RKO (cell line): ENCODE measurements around the gene KNDC1.
"Not testable (repeated sequence)": the region's sequence is repeated elsewhere in the genome, so short reads cannot be mapped to it uniquely, and the experiment has no call there.

Experiments used
- DNase-seq: peaks from one replicate; pipeline ENCODE4 v3.0.0-alpha.2; 2016; ENCODE audit warnings: low spot score

Gene KNDC1

DNA sequence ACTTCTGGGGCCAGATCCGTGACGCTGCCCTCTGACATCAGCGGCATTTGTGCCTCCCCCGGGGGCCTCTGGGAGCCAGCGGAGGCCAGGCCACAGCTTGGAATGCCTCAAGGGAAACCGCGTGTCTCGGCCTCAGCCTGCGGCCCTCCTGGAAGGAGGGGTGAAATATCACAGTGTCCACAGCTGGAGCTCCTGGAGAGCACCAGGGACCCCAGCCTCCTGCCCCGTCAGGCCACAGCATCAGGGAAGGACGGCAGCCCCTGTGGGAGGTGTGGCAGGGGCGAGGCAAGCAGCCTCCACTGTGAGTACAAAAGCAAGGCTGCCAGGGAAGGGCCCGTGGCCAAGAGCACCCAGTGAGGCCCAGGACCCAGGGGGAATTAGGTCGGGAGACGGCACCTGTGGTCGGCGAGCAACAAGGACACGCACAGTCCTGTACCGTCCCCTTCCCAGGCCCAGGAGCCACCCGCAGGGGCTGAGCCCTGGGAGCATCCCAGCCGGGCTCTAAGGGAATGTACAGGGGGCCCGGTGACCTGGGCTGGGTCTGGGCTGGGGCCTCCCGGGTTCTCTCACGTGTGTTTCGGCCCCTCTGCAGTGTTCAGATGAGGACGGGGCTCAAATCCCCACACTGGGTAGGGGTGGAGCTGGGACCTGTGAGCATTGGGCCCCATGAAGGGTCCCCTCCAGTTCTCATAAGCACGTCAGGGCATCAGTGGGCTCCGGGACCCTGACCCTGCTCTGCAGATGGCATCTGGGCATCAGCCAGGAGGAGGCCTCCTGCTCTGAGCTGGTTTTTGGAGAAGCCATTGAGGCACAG is 18.7 kb upstream of the KNDC1 start:
- no peak for DNase-seq

DNA sequence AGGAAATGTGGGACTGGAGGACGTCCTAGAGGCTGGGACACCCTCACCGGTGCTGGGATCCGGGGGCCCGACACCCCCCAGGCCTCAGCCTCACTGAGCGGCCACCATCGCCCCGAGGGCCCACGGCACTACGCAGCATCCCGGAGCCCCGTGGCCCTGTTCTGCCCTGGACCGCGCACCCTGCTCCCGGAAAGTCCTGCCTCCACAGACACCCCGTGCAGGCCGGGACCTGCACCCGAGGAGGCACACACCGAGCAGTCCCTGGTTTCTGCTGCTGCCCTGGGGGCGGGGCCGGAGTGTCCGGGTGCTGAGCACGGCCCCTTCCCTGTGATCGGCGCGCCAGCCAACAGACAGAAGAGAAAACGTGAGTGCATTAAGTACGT is 18.1 kb upstream of the KNDC1 start:
- DNase-seq, result no peak

DNA sequence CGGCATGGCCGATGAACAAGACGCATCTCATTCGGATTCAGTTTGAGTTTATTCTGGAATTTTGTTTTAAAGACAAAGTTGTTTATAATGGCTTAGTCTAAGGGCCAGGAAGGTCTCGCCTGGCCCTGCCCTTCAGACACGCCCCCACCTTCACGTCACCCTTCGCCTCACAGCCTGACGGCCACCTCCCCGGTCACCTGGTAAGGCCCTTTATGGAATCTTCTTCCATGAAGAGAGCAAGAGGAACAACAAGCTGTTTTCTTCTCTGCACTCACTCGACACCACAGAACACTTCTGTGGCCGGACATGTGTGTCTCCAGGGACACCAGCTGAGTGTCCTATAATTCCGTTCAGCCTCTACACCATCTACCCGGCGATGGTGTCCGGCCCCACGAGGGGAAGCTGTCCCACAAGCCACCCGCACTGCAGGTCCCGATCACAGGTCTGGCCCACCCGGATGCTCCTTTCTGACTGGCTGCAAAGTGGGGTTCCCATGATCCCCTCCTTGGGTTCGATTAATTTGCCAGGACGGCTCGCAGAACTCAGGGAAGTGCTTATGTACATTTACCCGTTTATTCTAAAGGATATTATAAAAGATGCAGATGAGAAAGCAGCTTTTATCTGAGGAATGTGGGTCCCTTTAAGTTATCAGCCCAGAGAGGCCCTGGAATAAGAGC is 17.4 kb upstream of the KNDC1 start:
- no peak for DNase-seq

- no peak for DNase-seq
These were observed 16.9 kb upstream of the KNDC1 start for GRCh38 chr10:133143200-133143533.

GRCh38 chr10:133143546-133143945 is 16.5 kb upstream of the KNDC1 start:
- DNase-seq, result no peak

DNA sequence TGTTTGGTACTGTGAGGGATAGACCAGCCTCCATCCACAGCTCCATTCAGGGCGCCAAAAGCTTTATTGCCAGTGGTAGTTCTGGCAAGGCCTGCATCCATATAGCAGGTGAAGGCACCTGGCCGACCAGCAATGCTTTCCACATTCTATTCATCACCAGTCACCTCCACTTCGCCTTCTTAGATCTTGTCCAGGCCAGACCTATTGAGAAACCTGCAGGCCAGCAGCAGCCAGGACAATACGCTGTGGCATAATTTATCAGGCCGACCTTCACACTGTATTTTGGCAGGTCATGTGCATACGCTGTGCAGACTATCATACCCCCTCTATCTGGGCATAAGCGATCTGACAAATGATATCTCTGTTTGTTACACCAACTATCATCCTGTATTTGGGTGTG is 15.2 kb upstream of the KNDC1 start:
- DNase-seq, result no peak

- DNase-seq, result no peak
These were observed 9.8 kb upstream of the KNDC1 start for GRCh38 chr10:133150226-133150625.

GRCh38 chr10:133150656-133151055 is 9.4 kb upstream of the KNDC1 start:
- DNase-seq, result no peak

- not testable (repeated sequence) for DNase-seq
These were observed 8.9 kb upstream of the KNDC1 start for GRCh38 chr10:133151071-133151470.

DNA sequence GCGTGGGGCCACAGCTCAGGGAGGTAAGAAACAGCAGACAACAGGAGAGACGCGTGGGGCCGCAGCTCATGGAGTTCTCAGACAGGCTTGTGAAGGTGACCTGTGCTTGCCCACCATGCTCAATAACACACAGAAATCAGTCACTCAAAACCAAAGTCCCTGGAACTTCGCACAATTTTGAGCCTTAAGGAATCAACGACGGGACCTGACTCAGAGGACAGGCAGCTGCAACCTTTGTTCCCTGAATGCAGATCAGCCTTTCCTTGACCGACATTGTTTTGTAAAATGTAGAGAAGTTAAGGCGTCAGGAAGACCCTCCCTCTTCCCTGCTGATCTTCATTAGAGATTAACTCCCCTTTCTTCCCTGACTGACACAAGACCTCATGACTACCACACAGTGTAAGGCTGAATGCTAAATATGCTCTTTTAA is 8.5 kb upstream of the KNDC1 start:
- DNase-seq, result no peak

- DNase-seq, result no peak
These were observed 5.6 kb upstream of the KNDC1 start for GRCh38 chr10:133154411-133154810.

- no peak for DNase-seq
These were observed 4.8 kb upstream of the KNDC1 start for GRCh38 chr10:133154996-133155778.

- DNase-seq, result no peak
These were observed 3.1 kb upstream of the KNDC1 start for GRCh38 chr10:133156674-133157579.

- no peak for DNase-seq
These were observed 2.2 kb upstream of the KNDC1 start for GRCh38 chr10:133157662-133158436.

DNA sequence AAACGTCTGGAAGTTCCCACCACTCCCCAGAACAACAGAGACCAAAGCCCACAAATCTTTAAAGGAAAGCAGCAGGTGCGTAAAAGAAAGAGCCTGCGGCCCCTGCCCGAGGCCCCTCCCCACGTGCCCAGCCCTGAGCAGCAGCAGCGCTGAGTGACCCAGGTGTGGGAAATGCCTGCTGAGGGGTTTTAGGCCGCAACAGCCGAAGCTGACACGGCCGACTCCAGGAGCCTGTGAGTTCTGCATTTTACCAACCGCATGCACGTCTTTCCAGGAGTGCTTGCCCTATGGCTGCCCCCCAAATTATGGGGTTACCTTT is 1.6 kb upstream of the KNDC1 start:
- DNase-seq, result no peak

- peak; percentile 50 for DNase-seq
These were observed 1.0 kb upstream of the KNDC1 start for GRCh38 chr10:133158756-133159610.

GRCh38 chr10:133159611-133159949 is 439 bp upstream of the KNDC1 start:
- DNase-seq, result no peak

DNA sequence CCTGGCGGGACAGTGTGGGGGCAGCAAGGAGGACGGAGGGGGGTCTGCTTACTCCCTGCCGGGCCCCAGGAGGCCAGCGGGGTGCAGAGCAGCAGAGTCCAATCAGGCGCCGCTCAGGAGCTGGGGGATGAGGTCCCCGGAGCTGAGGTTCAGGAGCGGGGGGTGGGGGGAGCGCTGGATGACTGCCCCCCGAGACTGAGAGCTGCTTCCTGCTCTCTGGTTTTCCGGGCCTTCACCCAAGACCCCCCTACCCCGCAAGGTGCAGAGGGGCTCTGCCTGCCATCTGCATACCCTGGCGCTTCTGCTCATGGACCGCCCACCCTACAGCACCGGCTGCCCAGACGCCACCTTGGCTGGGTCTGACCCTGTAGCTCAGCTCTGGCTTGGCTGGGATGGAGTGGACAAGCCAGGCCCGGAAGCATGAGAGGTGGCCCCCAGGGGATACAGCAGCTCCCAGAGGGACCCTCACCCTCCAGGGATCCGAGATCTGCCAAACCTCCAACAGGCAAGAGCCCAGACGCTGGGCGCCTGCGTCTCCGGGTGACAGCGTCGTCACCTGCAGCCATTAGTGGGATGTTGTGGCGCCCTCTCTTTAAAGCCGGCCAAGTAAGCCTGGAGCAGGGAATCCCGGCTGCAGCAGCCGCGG is 930 bp downstream of the KNDC1 start:
- DNase-seq, result no peak

- DNase-seq, result no peak
These were observed 1.6 kb downstream of the KNDC1 start for GRCh38 chr10:133161486-133162109.
